Measurements from ENCODE around the gene CDKL2. TPM values are rescaled to one million over a fixed set of nuclear protein-coding genes. Genes with fewer than 3 reads are reported as not detected.

CDKL2 gene
- total and polyA plus RNA-seq, 2 of the 8 experiments (the other 6 are each of a cell fraction or from before 2014, with no cell fraction given), result 1.4 to 2.1 TPM

DNA sequence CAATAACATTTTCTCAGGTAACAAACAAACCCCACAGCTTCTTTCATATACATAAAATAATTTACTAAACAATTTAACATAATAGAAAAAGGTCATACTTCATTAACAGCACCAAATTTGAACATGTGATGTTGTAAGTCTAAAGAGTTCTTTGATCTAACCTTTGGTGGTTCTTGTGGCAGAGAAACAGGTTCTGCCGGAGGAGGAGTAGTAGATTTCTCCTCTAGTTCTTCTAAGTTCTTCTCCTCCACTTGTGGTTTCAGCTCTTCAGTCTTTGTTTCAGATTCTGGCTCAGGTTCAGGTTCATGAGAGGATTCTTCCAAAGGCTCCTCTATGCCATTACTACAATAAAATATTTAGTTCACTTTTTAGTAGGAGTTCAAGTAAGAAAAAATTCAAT, 24.6 kb upstream of the CDKL2 start (continued):
- TF ChIP-seq, protein P1, sequence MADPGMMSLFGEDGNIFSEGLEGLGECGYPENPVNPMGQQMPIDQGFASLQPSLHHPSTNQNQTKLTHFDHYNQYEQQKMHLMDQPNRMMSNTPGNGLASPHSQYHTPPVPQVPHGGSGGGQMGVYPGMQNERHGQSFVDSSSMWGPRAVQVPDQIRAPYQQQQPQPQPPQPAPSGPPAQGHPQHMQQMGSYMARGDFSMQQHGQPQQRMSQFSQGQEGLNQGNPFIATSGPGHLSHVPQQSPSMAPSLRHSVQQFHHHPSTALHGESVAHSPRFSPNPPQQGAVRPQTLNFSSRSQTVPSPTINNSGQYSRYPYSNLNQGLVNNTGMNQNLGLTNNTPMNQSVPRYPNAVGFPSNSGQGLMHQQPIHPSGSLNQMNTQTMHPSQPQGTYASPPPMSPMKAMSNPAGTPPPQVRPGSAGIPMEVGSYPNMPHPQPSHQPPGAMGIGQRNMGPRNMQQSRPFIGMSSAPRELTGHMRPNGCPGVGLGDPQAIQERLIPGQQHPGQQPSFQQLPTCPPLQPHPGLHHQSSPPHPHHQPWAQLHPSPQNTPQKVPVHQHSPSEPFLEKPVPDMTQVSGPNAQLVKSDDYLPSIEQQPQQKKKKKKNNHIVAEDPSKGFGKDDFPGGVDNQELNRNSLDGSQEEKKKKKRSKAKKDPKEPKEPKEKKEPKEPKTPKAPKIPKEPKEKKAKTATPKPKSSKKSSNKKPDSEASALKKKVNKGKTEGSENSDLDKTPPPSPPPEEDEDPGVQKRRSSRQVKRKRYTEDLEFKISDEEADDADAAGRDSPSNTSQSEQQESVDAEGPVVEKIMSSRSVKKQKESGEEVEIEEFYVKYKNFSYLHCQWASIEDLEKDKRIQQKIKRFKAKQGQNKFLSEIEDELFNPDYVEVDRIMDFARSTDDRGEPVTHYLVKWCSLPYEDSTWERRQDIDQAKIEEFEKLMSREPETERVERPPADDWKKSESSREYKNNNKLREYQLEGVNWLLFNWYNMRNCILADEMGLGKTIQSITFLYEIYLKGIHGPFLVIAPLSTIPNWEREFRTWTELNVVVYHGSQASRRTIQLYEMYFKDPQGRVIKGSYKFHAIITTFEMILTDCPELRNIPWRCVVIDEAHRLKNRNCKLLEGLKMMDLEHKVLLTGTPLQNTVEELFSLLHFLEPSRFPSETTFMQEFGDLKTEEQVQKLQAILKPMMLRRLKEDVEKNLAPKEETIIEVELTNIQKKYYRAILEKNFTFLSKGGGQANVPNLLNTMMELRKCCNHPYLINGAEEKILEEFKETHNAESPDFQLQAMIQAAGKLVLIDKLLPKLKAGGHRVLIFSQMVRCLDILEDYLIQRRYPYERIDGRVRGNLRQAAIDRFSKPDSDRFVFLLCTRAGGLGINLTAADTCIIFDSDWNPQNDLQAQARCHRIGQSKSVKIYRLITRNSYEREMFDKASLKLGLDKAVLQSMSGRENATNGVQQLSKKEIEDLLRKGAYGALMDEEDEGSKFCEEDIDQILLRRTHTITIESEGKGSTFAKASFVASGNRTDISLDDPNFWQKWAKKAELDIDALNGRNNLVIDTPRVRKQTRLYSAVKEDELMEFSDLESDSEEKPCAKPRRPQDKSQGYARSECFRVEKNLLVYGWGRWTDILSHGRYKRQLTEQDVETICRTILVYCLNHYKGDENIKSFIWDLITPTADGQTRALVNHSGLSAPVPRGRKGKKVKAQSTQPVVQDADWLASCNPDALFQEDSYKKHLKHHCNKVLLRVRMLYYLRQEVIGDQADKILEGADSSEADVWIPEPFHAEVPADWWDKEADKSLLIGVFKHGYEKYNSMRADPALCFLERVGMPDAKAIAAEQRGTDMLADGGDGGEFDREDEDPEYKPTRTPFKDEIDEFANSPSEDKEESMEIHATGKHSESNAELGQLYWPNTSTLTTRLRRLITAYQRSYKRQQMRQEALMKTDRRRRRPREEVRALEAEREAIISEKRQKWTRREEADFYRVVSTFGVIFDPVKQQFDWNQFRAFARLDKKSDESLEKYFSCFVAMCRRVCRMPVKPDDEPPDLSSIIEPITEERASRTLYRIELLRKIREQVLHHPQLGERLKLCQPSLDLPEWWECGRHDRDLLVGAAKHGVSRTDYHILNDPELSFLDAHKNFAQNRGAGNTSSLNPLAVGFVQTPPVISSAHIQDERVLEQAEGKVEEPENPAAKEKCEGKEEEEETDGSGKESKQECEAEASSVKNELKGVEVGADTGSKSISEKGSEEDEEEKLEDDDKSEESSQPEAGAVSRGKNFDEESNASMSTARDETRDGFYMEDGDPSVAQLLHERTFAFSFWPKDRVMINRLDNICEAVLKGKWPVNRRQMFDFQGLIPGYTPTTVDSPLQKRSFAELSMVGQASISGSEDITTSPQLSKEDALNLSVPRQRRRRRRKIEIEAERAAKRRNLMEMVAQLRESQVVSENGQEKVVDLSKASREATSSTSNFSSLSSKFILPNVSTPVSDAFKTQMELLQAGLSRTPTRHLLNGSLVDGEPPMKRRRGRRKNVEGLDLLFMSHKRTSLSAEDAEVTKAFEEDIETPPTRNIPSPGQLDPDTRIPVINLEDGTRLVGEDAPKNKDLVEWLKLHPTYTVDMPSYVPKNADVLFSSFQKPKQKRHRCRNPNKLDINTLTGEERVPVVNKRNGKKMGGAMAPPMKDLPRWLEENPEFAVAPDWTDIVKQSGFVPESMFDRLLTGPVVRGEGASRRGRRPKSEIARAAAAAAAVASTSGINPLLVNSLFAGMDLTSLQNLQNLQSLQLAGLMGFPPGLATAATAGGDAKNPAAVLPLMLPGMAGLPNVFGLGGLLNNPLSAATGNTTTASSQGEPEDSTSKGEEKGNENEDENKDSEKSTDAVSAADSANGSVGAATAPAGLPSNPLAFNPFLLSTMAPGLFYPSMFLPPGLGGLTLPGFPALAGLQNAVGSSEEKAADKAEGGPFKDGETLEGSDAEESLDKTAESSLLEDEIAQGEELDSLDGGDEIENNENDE (IDR thresholded peaks at IDR 0.05; ENCODE audit: insufficient replicate concordance, low read length), result no peak
- TF ChIP-seq NRF1 (IDR thresholded peaks at IDR 0.05; ENCODE audit: low read depth, low read length) (no peak), EGR1 (IDR thresholded peaks at IDR 0.05; ENCODE audit: borderline replicate concordance, low read depth, low read length) (no peak), KDM5A (IDR thresholded peaks at IDR 0.05; ENCODE audit: low read length) (no peak), POU5F1 (IDR thresholded peaks at IDR 0.05; ENCODE audit: low read depth, low read length) (no peak)

Data from H1 (cell line).